Thyroid gland (tissue), 4 donors: ENCODE data around the gene SLC5A4. TPM values are rescaled to one million over a fixed set of nuclear protein-coding genes. Genes with fewer than 3 reads are reported as not detected.

Source experiments
- DNase-seq, 2 donors: peaks; one replicate each; pipeline ENCODE4 v3.0.0-alpha.2; 2019
- H3K27ac ChIP-seq, 3 donors: fragments of 200-600 bp; sonication (generic); 1 replicate in 2 of 3; 2 replicates in 1 of 3; pipeline ENCODE4 v1.5.1; 2016 to 2019; ENCODE audit warnings: mild to moderate bottlenecking in 1 of 3, moderate library complexity in 1 of 3
- H3K27me3 ChIP-seq: fragments of 200-600 bp; sonication (generic); one replicate; pipeline ENCODE4 v1.5.1; 2019
- H3K36me3 ChIP-seq, 2 donors: fragments of 200-600 bp; sonication (generic); one replicate each; pipeline ENCODE4 v1.5.1; 2016 to 2019
- H3K4me1 ChIP-seq, 2 donors: fragments of 200-600 bp; sonication (generic); one replicate each; pipeline ENCODE4 v1.5.1; 2017 to 2019
- H3K4me3 ChIP-seq, 3 donors: fragments of 200-600 bp; sonication (generic); replicated peaks in 1 of 3; 1 replicate in 2 of 3; 2 replicates in 1 of 3; pipeline ENCODE4 v1.5.1; 2016; ENCODE audit warnings: mild to moderate bottlenecking in 1 of 3
- H3K9me3 ChIP-seq: fragments of 200-600 bp; sonication (generic); one replicate; pipeline ENCODE4 v1.5.1; 2017
- CTCF ChIP-seq, 6 experiments: fragments of 200-600 bp in 3 of 6; fragments of 450-650 bp in 3 of 6; sonication (generic) in 3 of 6; IDR thresholded peaks; one replicate each; pipeline ENCODE4 v1.5.1; 2016 to 2019; ENCODE audit warnings: antibody characterized with exemption in 6 of 6, mild to moderate bottlenecking in 2 of 6, inconsistent platforms in 1 of 6, moderate library complexity in 1 of 6
- POLR2A ChIP-seq, 2 donors: fragments of 450-650 bp; IDR thresholded peaks; one replicate each; pipeline ENCODE4 v1.6.1; 2017; ENCODE audit warnings: antibody characterized with exemption in 2 of 2, mild to moderate bottlenecking in 2 of 2, moderate library complexity in 1 of 2
- WGBS, 2 donors: methylation state at CpG; one replicate each; pipeline ENCODE4 v1.1.5; 2017; 5-methylcytosine and 5-hydroxymethylcytosine counted together
- intact Hi-C: fragments of 100-400 bp; cut with DNase I; formaldehyde crosslinking; loops from one replicate; pipeline ENCODE4 v1.15.1; 2023
- total RNA-seq, 4 donors: library from RNA; depleted of rRNA; stranded (reverse); fragments of >200 nt; gene quantifications; one replicate each; pipeline ENCODE4 v1.2.3, GENCODE V29; 2016

SLC5A4 gene
- total RNA-seq, 4 donors from 2014 or later, result 0.45 to 1.3 (median 1.3) TPM

DNA sequence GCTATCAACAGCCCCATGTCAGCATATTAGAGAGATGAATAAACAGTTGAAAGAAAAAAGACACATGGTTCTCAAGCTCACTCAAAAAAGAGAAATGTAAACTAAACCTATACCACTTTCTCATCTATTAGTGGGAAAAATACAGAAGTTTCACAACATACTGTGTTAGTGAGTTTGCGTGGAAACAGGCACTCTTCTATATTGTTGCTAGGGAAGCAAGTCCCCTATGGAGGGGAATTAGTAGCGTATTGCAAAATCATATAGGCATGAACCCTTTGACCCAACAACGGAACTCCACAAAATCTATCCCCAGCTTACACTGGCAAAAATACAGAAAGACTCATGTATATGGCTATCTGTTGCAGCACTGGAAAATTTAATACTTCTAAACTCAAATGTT, 36.1 kb downstream of the SLC5A4 start:
- 90% methylated on average over 3 of the region's 3 CpGs for WGBS, 2 donors
- H3K9me3 ChIP-seq, result no peaks in the 10 kb centered on the region
- no peak overlapping the region for H3K4me3 ChIP-seq
- TF ChIP-seq CTCF (IDR thresholded peaks at IDR 0.05) (no peak), POLR2A (IDR thresholded peaks at IDR 0.05) (no peak)
- intact Hi-C loops, result no loop called here
- no peak overlapping the region for H3K27ac ChIP-seq
- H3K27me3 ChIP-seq, result no peaks in the 10 kb centered on the region
- H3K4me1 ChIP-seq, result no peaks in the 10 kb centered on the region
- no peak for DNase-seq
- no peaks in the 10 kb centered on the region for H3K36me3 ChIP-seq

DNA sequence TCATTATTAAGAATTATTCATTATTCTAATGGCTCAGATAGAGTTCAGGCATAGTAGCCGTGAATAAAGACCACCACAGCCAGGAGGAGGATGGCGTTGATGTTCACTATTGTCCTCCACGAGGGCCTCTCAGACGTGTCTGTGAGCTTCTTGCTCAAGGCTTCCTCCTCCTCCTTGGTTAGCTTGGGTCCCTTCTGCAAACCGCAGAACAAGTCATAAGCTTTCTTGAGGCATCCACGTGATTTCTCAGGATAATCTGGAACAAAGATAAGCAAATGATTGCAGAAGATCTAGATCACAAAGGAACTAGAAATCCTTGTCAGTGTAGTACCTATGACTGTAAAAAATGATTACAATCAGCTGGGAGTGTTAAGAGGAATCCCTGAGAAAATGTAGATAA, 36.7 kb downstream of the SLC5A4 start:
- Histone ChIP-seq H3K27me3 (no peaks in the 10 kb centered on the region), H3K36me3 (no peaks in the 10 kb centered on the region), H3K4me3 (no peak overlapping the region), H3K27ac (no peak overlapping the region), H3K4me1 (no peaks in the 10 kb centered on the region), H3K9me3 (no peaks in the 10 kb centered on the region)
- TF ChIP-seq POLR2A (IDR thresholded peaks at IDR 0.05), result no peak
- TF ChIP-seq CTCF (IDR thresholded peaks at IDR 0.05), result no peak
- 82 to 87% methylated on average over 6 of the region's 6 CpGs for WGBS, 2 donors
- intact Hi-C loops, result no loop called here
- DNase-seq, result no peak

GRCh38 chr22:32217465-32217864, 37.7 kb downstream of the SLC5A4 start:
- Histone ChIP-seq H3K27me3 (no peaks in the 10 kb centered on the region), H3K9me3 (no peaks in the 10 kb centered on the region), H3K27ac (no peak overlapping the region), H3K4me1 (no peaks in the 10 kb centered on the region), H3K36me3 (no peaks in the 10 kb centered on the region), H3K4me3 (no peak overlapping the region)
- no peak for DNase-seq
- 80 to 89% methylated on average over 2 of the region's 2 CpGs for WGBS, 2 donors
- intact Hi-C loops, result no loop called here
- TF ChIP-seq POLR2A (IDR thresholded peaks at IDR 0.05), result no peak
- TF ChIP-seq CTCF (IDR thresholded peaks at IDR 0.05), result no peak

GRCh38 chr22:32216911-32217310, 38.2 kb downstream of the SLC5A4 start:
- WGBS, 2 donors, result 88 to 90% methylated on average over 10 of the region's 10 CpGs
- intact Hi-C loops, result no loop called here
- Histone ChIP-seq H3K4me3 (no peak overlapping the region), H3K27me3 (no peaks in the 10 kb centered on the region), H3K9me3 (no peaks in the 10 kb centered on the region), H3K27ac (no peak overlapping the region), H3K36me3 (no peaks in the 10 kb centered on the region), H3K4me1 (no peaks in the 10 kb centered on the region)
- TF ChIP-seq CTCF (IDR thresholded peaks at IDR 0.05) (no peak), POLR2A (IDR thresholded peaks at IDR 0.05) (no peak)
- no peak for DNase-seq

DNA sequence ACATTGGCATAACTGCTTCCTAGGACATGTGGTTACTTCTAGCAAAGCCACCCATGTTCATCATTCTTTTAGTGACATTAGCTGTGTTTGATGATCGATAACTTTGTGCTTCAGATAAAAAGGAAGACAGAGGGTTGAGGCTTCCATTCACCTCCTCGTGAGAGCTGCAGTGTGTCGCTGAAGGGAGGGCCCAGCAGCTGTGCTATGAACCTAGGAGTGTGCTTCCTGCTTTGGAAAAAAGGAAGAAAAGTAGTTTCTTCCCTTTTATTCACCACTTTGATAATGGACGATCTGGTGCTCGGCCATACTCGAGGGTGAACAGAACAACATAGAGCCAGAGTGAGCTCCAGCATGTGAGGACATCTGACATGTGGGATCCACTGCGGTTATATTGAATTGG, 44.1 kb downstream of the SLC5A4 start:
- intact Hi-C loops, result no loop called here
- Histone ChIP-seq H3K27me3 (no peaks in the 10 kb centered on the region), H3K4me3 (no peak overlapping the region), H3K4me1 (no peaks in the 10 kb centered on the region), H3K36me3 (no peaks in the 10 kb centered on the region), H3K27ac (no peak overlapping the region), H3K9me3 (no peaks in the 10 kb centered on the region)
- WGBS, 2 donors, result 81 to 86% methylated on average over 7 of the region's 7 CpGs
- DNase-seq, result no peak
- TF ChIP-seq POLR2A (IDR thresholded peaks at IDR 0.05) (no peak), CTCF (IDR thresholded peaks at IDR 0.05) (no peak)
